Non-pigmented ciliary epithelial cell (primary cell): Measurements from ENCODE around the gene SYTL2.
"Not testable (repeated sequence)": the region's sequence is repeated elsewhere in the genome, so short reads cannot be mapped to it uniquely, and the experiment has no call there.

ENCODE experiments used
- DNase-seq: peaks from one replicate; pipeline ENCODE4 v3.0.0-alpha.2; 2010; ENCODE audit warnings: low read depth

Gene SYTL2

DNA sequence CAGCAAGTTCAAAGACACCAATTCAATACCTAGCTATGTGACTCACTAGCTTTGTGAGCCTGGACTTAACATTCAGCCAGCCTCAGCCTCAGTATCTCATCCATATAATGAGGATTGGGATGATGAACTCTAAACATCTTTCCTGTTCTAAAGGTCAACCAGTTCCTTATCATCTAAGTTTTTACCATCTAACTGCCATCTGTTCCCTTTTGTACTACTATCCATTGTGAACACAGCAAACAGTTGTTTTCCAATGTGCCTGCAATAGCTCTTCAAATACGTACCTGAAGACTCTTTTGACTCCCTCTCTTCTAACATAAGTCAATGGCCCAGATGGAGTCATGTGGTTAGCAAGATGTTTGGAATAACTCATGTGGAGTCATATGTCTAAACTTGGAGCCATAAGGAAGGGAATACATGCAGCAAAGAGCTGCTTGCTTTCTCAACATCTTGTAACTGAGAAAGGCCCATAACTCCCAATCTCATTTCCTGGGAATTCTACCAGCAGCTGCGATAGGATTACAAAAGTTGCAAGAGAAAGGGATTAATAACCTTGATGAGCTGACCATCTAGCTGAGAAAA is 19.4 kb downstream of the SYTL2 start:
- no peak for DNase-seq

DNA sequence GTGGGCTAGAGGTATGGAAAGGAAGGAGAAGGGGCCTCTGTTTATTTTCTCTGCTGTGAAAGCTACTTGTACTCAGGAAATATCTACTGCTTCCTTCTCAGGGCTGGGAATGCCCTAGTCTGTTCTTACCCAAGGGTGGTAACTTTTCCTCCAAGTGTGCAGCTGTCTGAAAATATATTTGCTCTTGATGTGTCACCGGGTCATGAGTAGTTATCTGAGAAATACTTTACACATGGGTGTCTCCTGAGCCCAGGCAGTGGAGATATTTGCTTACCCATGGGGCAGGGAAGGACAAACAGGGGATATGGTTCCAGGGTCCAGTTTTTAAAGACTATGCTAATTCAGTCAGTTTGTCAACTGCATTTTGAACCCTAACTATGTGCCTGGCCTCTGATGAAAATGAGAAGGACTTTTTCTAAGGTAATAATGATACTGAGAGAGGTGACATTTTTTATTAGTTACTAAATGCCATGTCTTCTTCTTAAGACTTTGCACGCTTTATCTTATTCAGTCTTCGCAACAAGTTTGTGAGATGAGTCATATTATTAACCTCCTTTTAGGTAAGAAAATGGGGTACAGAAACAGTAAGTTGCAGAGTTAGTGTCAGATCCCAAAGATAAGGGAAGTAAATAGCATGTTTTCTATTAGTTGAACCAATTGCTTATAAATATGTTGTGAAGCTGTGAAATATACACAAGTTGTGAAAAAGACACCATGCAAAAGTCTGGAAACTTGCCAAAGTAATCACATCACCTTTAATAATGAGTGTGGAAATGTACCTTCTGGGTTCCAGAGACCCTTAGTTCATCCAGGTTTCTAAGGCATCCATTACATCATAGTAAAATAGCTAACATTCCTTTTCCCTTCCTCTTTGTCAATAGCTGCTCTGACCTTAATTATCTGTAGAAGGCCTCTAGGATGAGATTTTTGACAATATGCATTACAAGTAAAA is 22.9 kb downstream of the SYTL2 start:
- no peak for DNase-seq

DNA sequence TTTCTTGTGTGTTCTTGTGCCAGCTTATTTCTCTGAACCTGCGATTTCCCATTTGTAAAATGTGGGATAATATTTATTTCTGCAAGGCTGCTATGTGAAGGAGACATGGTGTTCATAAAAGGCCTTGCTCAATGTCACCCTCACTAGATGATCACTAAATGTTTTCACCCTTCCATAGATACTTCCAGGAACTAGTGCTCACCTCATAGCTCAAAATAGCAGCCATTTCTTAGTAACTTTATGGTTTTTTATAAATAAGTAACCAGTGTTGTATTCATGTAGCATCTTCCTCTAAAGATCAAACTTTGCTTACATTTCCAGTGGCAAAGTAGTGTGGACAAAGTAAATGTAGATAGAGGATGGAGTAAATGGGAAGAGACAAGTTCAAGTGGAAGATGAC is 23.8 kb downstream of the SYTL2 start:
- no peak for DNase-seq

DNA sequence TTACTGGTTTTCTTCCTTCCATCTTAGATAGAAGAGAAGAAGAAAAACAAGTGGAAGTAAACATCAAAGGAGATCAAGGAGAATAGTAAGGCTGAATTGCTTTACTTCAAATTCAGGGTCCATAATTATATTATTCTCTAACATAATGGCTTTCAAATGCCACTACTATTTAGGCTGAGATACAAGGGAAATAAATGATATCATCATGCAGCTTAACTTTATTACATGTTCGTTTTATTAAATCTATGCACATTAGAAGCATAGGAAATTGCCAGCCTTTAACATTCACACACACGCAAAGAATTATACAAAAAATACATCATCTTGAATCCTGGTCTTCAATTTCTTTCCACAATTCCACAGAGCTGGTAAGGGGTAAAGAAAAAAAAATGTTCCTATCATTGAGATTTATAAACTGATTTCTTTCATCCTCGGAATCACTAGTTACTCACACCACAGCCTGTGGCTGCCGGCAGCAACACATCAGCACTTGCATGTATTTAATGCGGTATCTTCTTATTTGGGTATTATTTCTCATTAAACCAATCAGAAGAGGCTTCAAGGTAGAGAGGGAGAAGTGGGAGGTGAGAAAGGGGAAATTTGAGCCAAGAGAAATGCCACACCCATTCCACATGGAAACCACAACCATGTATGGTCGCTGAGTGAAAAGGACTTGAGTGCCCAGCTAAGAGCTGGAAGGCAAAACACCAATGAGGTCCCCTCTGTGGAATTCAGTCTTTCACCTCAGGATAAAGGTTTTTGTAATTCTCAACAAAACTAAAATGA is 26.3 kb downstream of the SYTL2 start:
- DNase-seq = no peak

DNA sequence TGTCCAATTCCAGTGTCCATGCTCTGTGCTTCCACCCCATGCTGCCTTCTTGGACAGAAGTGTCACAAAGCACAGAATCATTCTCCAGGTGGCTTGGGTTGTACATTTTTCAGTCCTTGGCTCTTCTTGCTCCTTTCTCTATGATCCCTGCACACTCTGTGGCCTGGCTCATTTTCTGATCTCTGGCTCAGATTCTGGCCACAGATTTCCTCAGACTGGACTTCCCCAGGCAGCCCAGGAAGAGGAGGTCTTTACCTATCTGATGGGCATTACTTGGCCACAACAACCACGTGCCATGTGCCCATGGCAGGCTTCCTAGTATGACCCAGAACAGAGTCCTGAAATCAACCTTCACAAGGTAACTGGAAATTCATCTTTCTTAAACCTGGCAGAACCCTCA is 27.2 kb downstream of the SYTL2 start:
- no peak for DNase-seq

DNA sequence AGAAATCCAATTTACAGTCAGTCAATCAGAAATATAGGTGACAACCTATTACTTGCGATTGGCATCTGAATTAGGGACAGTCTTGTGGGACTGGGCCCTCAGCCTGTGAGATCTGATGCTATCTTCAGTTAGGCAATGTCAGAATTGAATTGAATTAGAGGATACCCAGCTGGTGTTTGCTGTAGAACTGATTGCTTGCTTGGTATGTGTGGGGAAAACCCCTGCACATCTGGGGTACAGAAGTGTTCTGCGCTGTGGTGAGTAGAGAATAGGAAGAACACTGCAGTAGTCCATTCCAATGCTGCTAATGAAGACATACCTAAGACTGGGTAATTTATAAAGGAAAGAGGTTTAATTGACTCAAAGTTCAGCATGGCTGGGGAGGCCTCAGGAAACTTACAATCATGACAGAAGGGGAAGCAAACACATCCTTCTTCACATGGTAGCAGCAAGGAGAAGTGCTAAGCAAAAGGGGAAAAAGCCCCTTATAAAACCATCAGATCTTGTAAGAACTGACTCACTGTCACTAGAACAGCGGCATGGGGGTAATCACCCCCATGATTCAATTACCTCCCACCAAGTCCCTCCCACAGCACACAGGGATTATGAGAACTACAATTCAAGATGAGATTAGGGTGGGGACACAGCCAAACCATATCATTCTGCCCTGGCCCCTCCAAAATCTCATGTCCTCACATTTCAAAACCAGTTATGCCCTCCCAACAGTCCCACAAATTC is 30.0 kb downstream of the SYTL2 start:
- DNase-seq = not testable (repeated sequence)

DNA sequence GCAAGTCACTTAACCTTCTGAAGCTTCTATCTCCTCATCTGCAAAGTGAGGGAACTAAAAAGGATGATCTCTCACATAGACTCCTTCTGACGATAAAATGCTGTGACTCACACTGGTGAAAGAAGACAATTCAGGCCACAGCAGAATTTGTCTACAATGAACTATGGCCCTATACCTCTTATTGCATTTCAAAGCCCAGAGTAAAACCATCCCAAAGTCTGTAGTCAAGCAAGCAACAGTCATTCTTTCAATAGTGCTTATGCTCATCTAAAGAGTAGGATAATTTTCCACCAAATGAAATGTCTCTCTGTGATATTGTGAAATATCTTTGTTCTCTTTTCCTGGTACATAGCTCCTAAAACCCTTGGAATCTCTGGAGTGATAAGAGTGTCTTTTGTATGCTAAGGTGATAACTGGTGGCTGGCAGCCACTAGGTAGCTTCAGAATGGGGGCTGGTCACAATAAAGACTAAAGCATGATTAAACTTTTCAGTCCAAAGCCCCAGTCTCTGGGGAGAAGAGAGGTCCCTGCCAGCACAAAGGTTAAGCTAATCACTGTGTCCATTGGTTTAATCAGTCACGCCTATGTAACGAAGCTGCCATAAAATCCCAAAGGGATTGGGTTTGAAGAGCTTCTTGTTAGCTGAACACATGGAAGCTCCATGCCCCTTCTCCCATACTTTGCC is 30.8 kb downstream of the SYTL2 start:
- no peak for DNase-seq

DNA sequence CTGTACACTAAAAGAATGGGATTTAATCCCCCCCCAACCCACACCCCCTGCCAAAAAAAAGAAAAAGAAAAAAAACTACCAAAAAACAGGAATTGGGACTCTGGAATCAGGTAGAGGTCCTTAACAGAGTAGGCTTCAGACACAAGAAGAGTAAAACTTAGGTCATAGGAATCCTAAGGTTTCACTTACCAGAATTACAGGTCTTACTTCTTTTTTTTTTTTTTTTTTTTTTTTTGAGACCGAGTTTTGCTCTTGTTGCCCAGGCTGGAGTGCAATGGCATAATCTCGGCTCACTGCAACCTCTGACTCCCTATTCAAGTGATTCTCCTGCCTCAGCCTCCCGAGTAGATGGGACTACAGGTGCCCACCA is 33.4 kb downstream of the SYTL2 start:
- DNase-seq = not testable (repeated sequence)

DNA sequence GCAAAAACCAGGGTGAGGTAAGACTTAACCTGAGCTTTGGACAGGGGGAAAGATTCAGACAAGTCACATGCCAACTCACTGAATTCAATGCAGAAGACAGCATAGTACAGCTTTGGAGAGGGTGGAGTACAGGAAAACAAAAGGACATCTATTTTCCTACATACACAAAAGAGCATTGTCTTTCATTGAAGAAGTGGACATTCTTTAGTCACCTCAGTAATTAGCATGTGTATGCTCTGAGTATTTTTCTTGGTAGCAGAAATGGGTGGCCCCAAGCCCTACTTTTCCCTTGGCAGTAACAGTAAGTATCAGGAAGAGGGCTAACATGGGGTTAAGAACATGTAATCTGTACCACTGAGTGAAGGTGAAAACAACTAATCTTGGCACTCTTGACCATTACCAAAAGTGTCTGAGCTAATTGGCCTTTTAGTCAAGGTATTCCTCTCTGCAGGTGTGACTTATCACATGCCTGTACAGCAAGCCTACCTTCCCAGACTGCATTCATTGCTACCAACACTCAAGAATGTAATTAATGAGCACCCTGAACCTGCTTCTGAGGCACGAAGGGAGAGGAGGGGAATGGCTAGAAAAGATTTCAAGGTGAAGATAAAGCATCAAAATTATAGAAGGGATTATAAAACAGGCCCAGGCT is 33.9 kb downstream of the SYTL2 start:
- DNase-seq = no peak

DNA sequence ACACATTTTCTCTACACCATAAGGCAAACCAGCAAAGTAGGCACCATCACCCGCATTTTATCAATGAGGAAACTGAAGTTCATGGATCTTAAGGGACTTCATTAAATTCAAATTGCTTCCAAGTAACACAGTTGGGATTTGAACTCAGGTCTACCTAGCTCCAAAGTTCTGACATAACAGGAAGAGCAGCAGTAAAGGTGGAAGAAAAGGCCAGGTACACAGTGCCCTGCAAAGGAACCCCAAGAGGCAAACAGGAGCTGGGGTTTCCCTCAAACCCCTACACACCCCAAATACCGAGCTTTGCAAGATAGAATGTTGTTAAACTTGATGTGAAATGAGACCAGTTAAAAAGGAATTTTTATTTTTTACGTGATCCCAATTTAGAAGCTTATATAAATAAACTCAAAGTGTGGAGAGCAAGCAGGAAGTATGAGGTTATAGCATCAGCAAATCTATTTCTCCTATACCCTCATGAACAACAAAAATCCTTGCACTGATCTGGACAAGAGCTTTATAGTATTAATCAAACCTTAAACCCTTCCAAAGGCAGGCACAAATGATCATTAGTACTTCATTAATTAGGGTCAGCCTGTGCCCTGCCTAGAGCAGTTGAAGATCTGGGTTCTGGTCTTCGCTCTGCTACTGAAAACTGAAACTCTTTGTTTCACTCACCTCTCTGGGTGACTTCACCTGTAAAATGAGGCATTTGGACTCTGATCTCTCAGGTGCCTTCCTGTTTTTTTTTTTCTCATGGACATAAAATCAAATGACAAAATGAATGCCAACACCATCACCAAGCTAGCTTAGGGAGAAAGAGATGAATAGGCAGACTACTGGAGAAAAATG is 36.5 kb downstream of the SYTL2 start:
- DNase-seq = no peak

DNA sequence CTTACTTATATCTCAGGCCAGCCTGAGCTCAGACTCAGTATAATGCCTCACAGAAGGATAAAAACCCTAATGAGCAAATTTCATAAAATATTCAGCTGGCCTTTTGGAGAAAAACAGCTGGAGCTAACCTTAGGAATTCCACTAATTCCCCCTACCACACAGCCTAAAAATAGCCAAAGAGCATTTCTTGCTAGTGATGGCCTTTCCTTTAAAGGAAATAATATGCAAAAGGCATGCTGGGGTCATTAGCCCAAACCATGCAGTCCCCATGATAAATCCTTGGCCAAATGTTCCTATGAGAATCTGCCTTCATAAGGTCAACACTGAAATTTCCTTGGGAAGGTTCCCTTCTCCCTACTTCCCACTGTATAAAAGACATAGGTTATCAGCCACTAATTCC is 38.2 kb downstream of the SYTL2 start:
- DNase-seq = peak; percentile 9

DNA sequence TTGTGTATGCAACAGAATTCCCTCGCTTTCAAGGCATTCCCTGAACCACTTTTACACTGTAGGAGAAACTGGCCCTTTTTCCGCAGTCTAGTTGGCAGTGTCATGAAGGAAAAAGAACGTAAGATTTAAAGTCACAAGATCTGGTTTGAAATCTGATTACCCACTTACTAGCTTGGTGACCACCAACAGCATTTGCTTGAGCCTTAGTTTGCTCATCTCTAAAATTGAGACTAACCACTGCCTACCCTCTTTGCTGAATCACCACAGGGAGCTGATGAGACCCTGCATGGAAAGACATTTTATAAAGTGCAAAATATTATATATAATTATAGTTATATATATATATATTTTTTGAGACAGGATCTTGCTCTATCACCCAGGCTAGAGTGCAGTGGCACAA is 39.4 kb downstream of the SYTL2 start:
- no peak for DNase-seq

DNA sequence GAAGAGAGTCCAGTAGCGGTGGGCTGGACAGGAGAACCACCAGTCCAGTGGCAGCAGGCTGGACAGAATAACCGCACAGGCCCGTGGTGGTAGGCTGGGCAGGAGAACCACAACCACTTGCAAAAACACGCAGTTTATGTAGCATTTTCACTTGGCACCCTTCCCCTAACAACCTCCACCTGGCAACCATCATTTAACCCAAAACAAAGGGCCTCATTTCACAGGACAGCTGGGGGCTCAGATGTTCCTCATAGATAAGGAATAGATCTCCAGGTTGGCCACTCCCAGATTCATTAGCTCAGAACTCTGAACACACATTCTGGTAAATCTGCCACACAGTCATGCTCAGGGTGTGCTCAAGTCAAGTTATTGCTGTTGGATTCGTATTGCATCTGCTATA is 41.2 kb downstream of the SYTL2 start:
- DNase-seq = no peak

DNA sequence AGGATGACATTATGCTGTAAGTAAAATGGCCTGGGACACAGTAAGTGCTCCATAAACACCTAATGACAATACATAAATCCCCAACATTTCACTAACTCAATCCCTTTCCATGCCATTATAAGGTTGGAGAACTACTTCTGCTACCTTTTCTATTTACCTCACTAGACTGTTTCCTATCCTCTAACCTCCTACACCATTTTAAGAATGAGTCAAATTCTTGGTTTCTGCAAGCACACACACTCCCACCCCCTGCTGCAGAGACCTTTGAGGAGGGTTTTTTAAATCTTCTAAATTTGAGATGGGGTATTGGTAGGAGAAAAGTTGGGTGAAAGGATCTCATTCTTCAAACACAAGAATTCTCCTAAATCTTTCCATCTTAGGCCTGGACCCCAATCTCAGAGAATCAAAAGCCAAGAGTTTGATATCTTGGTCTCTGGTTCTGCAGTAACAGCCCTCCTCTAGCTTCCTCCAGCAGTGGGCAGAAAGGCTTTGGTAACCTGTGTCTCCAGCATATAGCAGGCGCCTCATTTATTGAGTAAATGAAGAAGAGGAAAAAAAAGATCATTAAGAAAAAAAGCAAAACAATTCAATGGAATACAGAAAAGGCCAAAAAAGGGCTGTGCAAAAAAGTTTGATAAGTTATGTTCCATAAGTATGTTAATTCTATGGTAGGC is 42.3 kb downstream of the SYTL2 start:
- DNase-seq = no peak

DNA sequence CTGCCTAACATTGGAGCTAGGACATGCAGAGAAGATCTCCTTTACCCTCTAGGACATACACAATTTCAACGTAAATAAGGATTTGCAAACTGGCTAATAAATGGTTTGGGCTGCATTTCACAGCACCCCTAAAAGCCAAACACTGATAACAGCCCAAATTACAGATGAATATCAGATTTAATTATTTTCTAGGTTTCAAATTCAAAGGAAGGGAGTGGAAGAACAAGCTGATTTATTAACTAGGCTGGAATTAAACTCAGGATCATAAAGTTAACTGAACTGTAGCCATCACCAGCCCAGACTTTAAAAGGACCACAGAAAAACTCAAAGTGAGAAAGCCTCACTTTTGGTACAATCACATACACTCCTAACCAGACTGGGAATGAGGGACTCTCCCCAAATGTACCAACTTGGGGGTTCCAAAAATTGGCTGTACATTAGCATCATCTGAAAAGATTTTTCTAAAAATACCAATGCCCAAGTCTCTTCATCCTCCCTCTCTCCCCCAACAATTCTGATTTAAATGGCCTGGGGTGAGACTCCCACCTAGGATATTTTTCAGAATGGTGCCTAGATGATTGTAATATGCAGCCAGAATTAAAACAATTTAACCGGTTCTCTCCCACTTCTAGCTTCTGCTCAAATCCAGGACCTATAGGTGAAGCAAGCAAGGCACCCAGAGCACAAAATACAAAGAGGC is 43.5 kb downstream of the SYTL2 start:
- DNase-seq = no peak

DNA sequence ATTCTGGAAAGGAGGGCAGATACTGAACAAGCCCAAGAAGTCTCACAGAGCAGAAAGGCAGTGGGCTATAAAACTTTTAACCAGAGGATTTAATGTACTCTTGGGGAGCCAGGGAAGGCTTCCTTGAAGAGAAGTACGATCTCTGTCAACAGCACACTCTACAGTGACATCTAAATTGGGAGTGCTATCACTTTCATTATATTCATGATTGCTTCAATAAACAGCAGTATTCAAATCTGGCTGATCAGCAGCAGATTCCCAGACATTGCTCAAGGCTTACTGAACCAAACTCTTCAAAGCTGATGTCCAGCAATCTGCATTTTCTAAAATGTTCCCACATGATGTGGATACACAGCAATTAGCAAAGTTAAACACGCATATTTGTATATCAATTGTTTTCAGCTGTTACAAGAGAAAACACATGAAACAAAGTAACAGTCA is 44.2 kb downstream of the SYTL2 start:
- DNase-seq = no peak

DNA sequence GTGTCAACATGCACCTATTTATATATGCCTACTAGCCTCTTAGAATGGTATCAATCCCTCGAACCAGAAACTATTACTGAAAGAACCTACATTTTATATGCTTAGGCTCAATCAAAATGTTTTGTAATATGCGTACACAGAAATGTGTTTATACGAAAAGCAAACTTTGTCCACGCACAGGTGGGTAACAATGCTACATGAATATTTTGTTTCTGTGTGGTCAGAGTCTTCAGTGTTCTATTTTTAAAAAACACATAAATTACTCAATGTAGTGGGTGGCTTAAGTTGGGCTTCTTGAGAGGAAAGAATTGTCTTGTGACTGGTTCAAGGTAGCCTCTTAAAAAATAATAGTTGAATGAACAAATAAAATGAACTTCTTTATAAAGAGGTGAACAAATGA is 46.1 kb downstream of the SYTL2 start:
- no peak for DNase-seq

DNA sequence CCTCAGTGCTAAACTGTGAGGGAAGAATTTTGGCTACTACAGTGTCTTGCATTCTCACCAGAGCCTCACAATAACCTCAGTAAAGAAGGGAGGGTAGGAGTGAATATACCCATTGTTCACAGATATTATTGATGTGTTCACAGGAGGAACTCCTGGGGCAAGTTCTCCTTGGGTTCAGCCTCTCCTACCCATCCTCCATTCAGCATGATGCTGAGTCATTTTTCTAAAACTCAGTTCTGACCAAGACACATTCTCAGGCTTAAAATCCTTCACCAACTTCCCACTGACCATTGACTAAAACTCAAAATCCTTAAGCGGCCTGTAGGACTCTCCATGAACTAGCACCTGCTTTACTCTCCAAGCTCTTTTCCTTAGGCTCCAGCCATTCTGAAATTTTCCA is 48.7 kb downstream of the SYTL2 start:
- DNase-seq = no peak

DNA sequence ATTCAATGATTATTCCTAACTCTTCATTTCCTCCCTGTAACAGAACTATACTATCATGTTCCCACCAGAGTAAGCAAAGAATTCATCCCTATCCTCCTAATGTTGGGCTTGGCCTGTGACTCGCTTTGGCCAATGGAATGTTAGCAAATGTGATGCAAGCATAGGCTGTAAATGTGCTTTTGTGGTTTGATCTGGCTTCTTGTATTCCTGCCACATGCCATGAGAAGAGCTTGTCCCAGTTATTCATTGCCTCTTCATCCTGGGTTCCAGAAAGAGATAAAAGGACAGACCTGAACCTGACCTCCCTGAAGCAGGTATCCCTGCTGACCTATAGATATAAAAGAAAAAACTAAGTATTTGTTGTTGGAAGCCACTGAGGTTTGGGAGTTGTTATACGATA is 51.0 kb downstream of the SYTL2 start:
- DNase-seq = peak; percentile 53
